Colonic mucosa (tissue), 4 donors: Measurements from ENCODE around the gene SLC9C1. TPM values are rescaled to one million over a fixed set of nuclear protein-coding genes. Genes with fewer than 3 reads are reported as not detected.

Source experiments
- DNase-seq: peaks from one replicate; pipeline ENCODE4 v3.0.0-alpha.2; 2020
- H3K27ac ChIP-seq: fragments of 200-600 bp; one replicate; pipeline ENCODE4 v1.8.0; 2021
- H3K27me3 ChIP-seq: fragments of 200-600 bp; one replicate; pipeline ENCODE4 v1.8.0; 2021
- H3K36me3 ChIP-seq: fragments of 200-600 bp; one replicate; pipeline ENCODE4 v1.8.0; 2021
- H3K4me1 ChIP-seq: fragments of 200-600 bp; one replicate; pipeline ENCODE4 v1.8.0; 2021; ENCODE audit warnings: mild to moderate bottlenecking
- H3K4me3 ChIP-seq: fragments of 200-600 bp; one replicate; pipeline ENCODE4 v1.8.0; 2021
- H3K9ac ChIP-seq, 2 donors: one replicate each; pipeline ENCODE4 v1.7.0; 2013; ENCODE audit warnings: control low read depth in 2 of 2, low read depth in 2 of 2, low read length in 2 of 2
- H3K9me3 ChIP-seq: fragments of 200-600 bp; one replicate; pipeline ENCODE4 v1.8.0; 2021
- CTCF ChIP-seq: fragments of 200-600 bp; IDR thresholded peaks from one replicate; pipeline ENCODE4 v1.8.0; 2022; ENCODE audit warnings: antibody characterized with exemption, mild to moderate bottlenecking
- intact Hi-C: fragments of 100-400 bp; cut with DNase I; formaldehyde crosslinking; loops from one replicate; pipeline ENCODE4 v1.14.1; 2022
- total RNA-seq, 2 donors: library from RNA; stranded (reverse); fragmentation: NEBNext Ultra II Directional in 1 of 2; extraction: Animal tissue kit (Norgen Biotek cat#: 25700) in 1 of 2; gene quantifications; one replicate each; pipeline ENCODE4 v1.2.1, GENCODE V29; 2021
- donor health status: healthy.
- donor health status: DM: no; HTN: no; CAD: no.
- donor health status: DM: no; HTN: no; CAD: no.

Gene SLC9C1
- total RNA-seq, result under 1 TPM; 0.13 to 0.15 TPM

DNA sequence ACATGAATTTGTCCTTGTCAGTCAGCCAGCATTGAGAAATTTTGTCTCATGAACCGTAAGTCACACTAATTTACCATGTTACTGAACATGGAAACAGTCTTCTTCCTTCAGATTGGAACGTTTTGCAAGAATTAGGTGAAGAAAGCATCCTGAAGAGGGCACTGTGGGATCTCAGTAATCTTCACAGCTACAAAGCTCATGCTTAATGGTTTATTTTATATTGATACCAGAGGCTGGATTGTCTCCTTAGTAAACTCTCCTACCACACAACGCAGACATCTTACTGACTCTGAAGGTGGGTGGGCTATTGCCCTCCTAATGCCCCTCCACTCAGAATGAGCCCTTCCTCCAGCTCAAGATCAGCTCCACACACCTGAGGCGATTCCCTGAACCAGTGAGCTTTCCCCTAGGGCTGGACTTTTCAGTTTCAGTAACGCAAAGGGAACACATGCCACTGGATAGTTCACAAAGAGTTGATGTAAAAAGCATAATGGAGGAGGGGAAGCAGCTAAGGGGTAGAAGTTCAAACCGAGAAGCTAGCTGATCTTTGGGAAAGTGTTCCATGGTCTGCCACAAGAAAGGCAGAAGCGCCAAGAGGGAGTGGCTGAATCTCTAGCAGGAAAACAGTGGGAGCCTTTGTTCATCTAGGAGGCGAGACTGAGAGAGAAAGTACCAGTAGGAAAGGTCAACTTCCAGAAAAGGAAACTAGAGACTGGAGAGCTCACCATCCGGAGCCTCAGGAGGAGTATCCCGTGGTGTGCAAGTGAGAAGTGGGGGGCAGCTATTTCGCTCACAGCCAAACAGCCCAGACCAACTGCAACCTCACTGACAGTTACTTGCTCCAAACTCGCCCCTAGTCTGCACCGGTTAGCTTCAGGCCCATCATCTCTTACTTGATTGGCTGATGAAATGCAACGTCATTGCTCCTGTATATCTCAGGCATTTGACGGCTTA is at the start of gene SLC9C1:
TSS of gene SLC9C1 (minus strand) at position 849 of the 954 bp plus-strand sequence. CDS start 7,425 bp downstream, outside the sequence.
- Histone ChIP-seq H3K36me3 (no peaks in the 10 kb centered on the region), H3K9ac (peak within 1 kb of the TSS; percentile 48 to 77), H3K27me3 (no peaks in the 10 kb centered on the region), H3K4me3 (peak within 1 kb of the TSS; percentile 41), H3K4me1 (no peaks in the 10 kb centered on the region), H3K27ac (peak within 1 kb of the TSS; percentile 83), H3K9me3 (no peaks in the 10 kb centered on the region)
- intact Hi-C loops, result loop anchor here (10.0 kb wide), 1 partner anchor 159 kb away; the partner anchor contains the start of gene GCSAM
- peak; percentile 26 for TF ChIP-seq CTCF
- peak; percentile 73 for DNase-seq

DNA sequence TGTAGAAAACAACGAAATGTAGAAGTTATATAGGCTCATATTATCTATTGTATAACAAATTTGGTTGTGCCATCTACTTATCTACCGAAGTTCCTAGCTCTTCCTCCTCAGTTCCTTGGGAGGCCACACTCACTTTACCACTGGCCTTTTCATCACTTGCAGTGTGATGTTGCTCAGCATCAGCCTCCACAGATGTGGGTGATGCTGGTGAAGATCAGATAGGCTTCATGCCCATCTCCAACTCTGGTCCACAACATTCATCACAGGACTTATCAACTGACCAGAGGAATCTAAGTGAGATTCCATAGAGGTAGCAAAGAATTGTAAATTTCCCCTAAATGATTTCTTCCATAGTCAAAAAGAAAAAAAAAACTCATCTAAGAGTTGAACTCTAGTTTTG is 47.4 kb upstream of the SLC9C1 start:
- Histone ChIP-seq H3K27ac (no peak overlapping the region), H3K4me1 (no peaks in the 10 kb centered on the region), H3K9ac (no peak overlapping the region), H3K4me3 (no peak overlapping the region), H3K9me3 (no peaks in the 10 kb centered on the region), H3K36me3 (no peaks in the 10 kb centered on the region), H3K27me3 (no peaks in the 10 kb centered on the region)
- no peak for TF ChIP-seq CTCF
- no peak for DNase-seq
- intact Hi-C loops, result no loop called here

- no peak overlapping the region for H3K27ac ChIP-seq
- H3K9me3 ChIP-seq, result no peaks in the 10 kb centered on the region
- H3K4me1 ChIP-seq, result no peaks in the 10 kb centered on the region
- no peaks in the 10 kb centered on the region for H3K27me3 ChIP-seq
- DNase-seq, result no peak
- intact Hi-C loops, result loop anchor here (10.0 kb wide), 1 partner anchor 95 kb away; no protein-coding TSS in a partner anchor
- H3K4me3 ChIP-seq, result no peak overlapping the region
- H3K9ac ChIP-seq, result no peak overlapping the region
- H3K36me3 ChIP-seq, result no peaks in the 10 kb centered on the region
- no peak for TF ChIP-seq CTCF
Measured at GRCh38 chr3:112339609-112340008, 45.6 kb upstream of the SLC9C1 start.

GRCh38 chr3:112339134-112339533 is 45.1 kb upstream of the SLC9C1 start:
- Histone ChIP-seq H3K4me1 (no peaks in the 10 kb centered on the region), H3K4me3 (no peak overlapping the region), H3K36me3 (no peaks in the 10 kb centered on the region), H3K27ac (no peak overlapping the region), H3K27me3 (no peaks in the 10 kb centered on the region), H3K9ac (no peak overlapping the region), H3K9me3 (no peaks in the 10 kb centered on the region)
- DNase-seq, result no peak
- no peak for TF ChIP-seq CTCF
- intact Hi-C loops, result loop anchor here (10.0 kb wide), 1 partner anchor 96 kb away; no protein-coding TSS in a partner anchor

DNA sequence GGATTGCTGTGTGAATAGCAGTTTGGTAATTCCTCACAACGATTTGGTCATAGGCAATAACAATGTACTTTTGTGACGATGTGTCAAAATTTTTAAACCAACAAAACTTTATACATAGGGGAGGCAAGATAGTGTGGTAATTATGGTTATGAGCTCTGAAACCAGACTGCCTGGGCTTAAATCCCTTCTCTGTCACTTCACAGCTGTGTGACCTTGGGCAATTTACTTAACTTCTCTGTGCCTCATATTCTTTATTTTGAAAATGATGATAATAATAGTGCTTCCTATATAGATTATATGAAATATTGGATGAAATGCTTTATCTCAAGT is 44.7 kb upstream of the SLC9C1 start:
- no peak overlapping the region for H3K4me3 ChIP-seq
- no peak overlapping the region for H3K27ac ChIP-seq
- no peaks in the 10 kb centered on the region for H3K9me3 ChIP-seq
- H3K27me3 ChIP-seq, result no peaks in the 10 kb centered on the region
- TF ChIP-seq CTCF, result no peak
- H3K9ac ChIP-seq, result no peak overlapping the region
- H3K36me3 ChIP-seq, result no peaks in the 10 kb centered on the region
- DNase-seq, result no peak
- intact Hi-C loops, result loop anchor here (10.0 kb wide), 1 partner anchor 96 kb away; no protein-coding TSS in a partner anchor
- H3K4me1 ChIP-seq, result no peaks in the 10 kb centered on the region
